MCF 10A (cell line): ENCODE measurements around the gene TMEM132D. TPM values are rescaled to one million over a fixed set of nuclear protein-coding genes. Genes with fewer than 3 reads are reported as not detected.

Experiments used
- BruUV-seq: library from RNA; stranded (reverse); fragments of 400-500 nt; replicated peaks from 2 replicates; lab custom pipeline; 2021; lab: Mats Ljungman, UMichigan
- CTCF ChIA-PET: fragments of 300-600 bp; sonication (Branson Sonifier 250); formaldehyde crosslinking; extraction: SDS; loops from one replicate; lab custom pipeline; 2021; ENCODE audit warnings: antibody characterized with exemption, inconsistent platforms; lab: Yijun Ruan, JAX
- POLR2A ChIA-PET: fragments of 300-600, 350-650 bp; sonication (Branson Sonifier 250); formaldehyde crosslinking; extraction: SDS; loops from one replicate; lab custom pipeline; 2020; ENCODE audit warnings: antibody characterized with exemption, inconsistent platforms; lab: Yijun Ruan, JAX
- DNase-seq: peaks from one replicate; pipeline ENCODE4 v3.0.0-alpha.2; 2018; ENCODE audit not compliant: unreplicated experiment
- H3K27ac Mint-ChIP-seq: one replicate; pipeline ENCODE4 v1.8.0; 2022; ENCODE audit warnings: mild to moderate bottlenecking, low read depth, mixed read lengths; ENCODE audit not compliant: unreplicated experiment
- H3K27me3 Mint-ChIP-seq: one replicate; pipeline ENCODE4 v1.8.0; 2022; ENCODE audit warnings: mixed read lengths; ENCODE audit not compliant: insufficient read depth, unreplicated experiment
- H3K36me3 Mint-ChIP-seq: one replicate; pipeline ENCODE4 v1.8.0; 2022; ENCODE audit warnings: mild to moderate bottlenecking, moderate library complexity, mixed read lengths; ENCODE audit not compliant: insufficient read depth, unreplicated experiment
- H3K4me1 Mint-ChIP-seq: one replicate; pipeline ENCODE4 v1.8.0; 2022; ENCODE audit warnings: mixed read lengths; ENCODE audit not compliant: insufficient read depth, unreplicated experiment
- H3K4me3 Mint-ChIP-seq: one replicate; pipeline ENCODE4 v1.8.0; 2022; ENCODE audit warnings: mild to moderate bottlenecking, moderate library complexity, mixed read lengths; ENCODE audit not compliant: unreplicated experiment
- H3K9me3 Mint-ChIP-seq: one replicate; pipeline ENCODE4 v1.8.0; 2022; ENCODE audit warnings: mixed read lengths; ENCODE audit not compliant: unreplicated experiment
- intact Hi-C: fragments of 100-400 bp; cut with micrococcal nuclease; formaldehyde crosslinking; loops from 2 replicates; pipeline ENCODE4 v1.14.1; 2022
- total RNA-seq: library from RNA; stranded (reverse); gene quantifications from 2 replicates; pipeline ENCODE4 v1.2.3, GENCODE V29; 2022
- TF ChIP-seq, protein P1 (sequence below): fragments of 200-600 bp; IDR thresholded peaks from one replicate; pipeline ENCODE4 v1.8.0; 2022; ENCODE audit warnings: antibody characterized with exemption, mild to moderate bottlenecking; ENCODE audit not compliant: unreplicated experiment

The TMEM132D gene
- total RNA-seq, 1 experiment from 2014 or later = not detected

- peaks cover 7% of the 10 kb centered on the region for H3K9me3 Mint-ChIP-seq
- H3K4me1 Mint-ChIP-seq = no peaks in the 10 kb centered on the region
- H3K27me3 Mint-ChIP-seq = no peaks in the 10 kb centered on the region
- TF ChIP-seq, protein P1, sequence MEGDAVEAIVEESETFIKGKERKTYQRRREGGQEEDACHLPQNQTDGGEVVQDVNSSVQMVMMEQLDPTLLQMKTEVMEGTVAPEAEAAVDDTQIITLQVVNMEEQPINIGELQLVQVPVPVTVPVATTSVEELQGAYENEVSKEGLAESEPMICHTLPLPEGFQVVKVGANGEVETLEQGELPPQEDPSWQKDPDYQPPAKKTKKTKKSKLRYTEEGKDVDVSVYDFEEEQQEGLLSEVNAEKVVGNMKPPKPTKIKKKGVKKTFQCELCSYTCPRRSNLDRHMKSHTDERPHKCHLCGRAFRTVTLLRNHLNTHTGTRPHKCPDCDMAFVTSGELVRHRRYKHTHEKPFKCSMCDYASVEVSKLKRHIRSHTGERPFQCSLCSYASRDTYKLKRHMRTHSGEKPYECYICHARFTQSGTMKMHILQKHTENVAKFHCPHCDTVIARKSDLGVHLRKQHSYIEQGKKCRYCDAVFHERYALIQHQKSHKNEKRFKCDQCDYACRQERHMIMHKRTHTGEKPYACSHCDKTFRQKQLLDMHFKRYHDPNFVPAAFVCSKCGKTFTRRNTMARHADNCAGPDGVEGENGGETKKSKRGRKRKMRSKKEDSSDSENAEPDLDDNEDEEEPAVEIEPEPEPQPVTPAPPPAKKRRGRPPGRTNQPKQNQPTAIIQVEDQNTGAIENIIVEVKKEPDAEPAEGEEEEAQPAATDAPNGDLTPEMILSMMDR = no peak
- DNase-seq = no peak
- CTCF ChIA-PET = interaction anchor here (0.6 kb wide), 1 partner anchor 855 kb away, joined by 3 read pairs; no protein-coding TSS in a partner anchor
- BruUV-seq = no TSS peak
- H3K27ac Mint-ChIP-seq = no peak overlapping the region
- H3K4me3 Mint-ChIP-seq = no peak overlapping the region
- H3K36me3 Mint-ChIP-seq = no peaks in the 10 kb centered on the region
- intact Hi-C loops = no loop called here
- POLR2A ChIA-PET = no interaction called here
These were observed 17.3 kb downstream of the TMEM132D start for GRCh38 chr12:129886541-129886940.

GRCh38 chr12:129885287-129885686 is 18.5 kb downstream of the TMEM132D start:
- TF ChIP-seq, protein P1 = no peak
- ChIA-PET POLR2A (no interaction called here), CTCF (no interaction called here)
- DNase-seq = no peak
- H3K4me1 Mint-ChIP-seq = no peaks in the 10 kb centered on the region
- H3K27me3 Mint-ChIP-seq = no peaks in the 10 kb centered on the region
- no peak overlapping the region for H3K27ac Mint-ChIP-seq
- intact Hi-C loops = no loop called here
- H3K4me3 Mint-ChIP-seq = no peak overlapping the region
- no TSS peak for BruUV-seq
- no peaks in the 10 kb centered on the region for H3K36me3 Mint-ChIP-seq
- no peaks in the 10 kb centered on the region for H3K9me3 Mint-ChIP-seq

GRCh38 chr12:129877411-129877810 is 26.4 kb downstream of the TMEM132D start:
- BruUV-seq = no TSS peak
- H3K4me3 Mint-ChIP-seq = no peak overlapping the region
- no peaks in the 10 kb centered on the region for H3K36me3 Mint-ChIP-seq
- TF ChIP-seq, protein P1 = no peak
- H3K27me3 Mint-ChIP-seq = no peaks in the 10 kb centered on the region
- no peaks in the 10 kb centered on the region for H3K4me1 Mint-ChIP-seq
- intact Hi-C loops = no loop called here
- no peak overlapping the region for H3K27ac Mint-ChIP-seq
- POLR2A ChIA-PET = interaction anchor here (0.9 kb wide), 1 partner anchor 158 kb away, joined by 3 read pairs; no protein-coding TSS in a partner anchor
- no peak for DNase-seq
- CTCF ChIA-PET = interaction anchor here (0.6 to 1.2 kb wide), 2 partner anchors 32 to 34 kb away, joined by 3 to 5 read pairs; no protein-coding TSS in a partner anchor
- peaks cover 24% of the 10 kb centered on the region for H3K9me3 Mint-ChIP-seq

DNA sequence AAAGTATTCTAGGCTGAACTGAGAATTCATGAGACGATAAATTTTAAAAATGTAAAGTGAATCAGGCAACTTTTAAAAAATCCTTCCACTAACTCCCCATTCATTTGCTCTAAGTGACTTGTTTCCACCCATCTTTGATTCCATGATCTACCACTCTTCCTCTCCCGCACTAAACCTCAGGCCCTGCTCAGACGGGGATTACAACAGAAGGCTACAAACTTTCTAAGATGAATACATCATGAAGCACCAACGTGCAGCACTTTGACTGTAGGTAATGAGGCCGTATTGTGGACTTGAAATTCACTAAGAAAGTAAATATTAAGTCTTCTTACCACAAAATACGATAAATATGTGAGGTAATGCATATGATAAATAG is 30.0 kb downstream of the TMEM132D start:
- Mint-ChIP-seq H3K36me3 (no peaks in the 10 kb centered on the region), H3K9me3 (peaks cover 16% of the 10 kb centered on the region), H3K4me3 (no peak overlapping the region), H3K27me3 (no peaks in the 10 kb centered on the region), H3K27ac (no peak overlapping the region), H3K4me1 (no peaks in the 10 kb centered on the region)
- intact Hi-C loops = no loop called here
- BruUV-seq = no TSS peak
- ChIA-PET POLR2A (no interaction called here), CTCF (interaction anchor here (0.6 kb wide), 1 partner anchor 38 kb away, joined by 3 read pairs; no protein-coding TSS in a partner anchor)
- TF ChIP-seq, protein P1 = no peak
- DNase-seq = no peak
